ENCODE results near the gene SIDT1. TPM values are rescaled to one million over a fixed set of nuclear protein-coding genes. Genes with fewer than 3 reads are reported as not detected.
A peak's percentile ranks its signal among the peaks of the same experiment; 100 is the strongest.

Gene SIDT1
- total RNA-seq, 1 donor from 2014 or later, result 16.8 TPM

DNA sequence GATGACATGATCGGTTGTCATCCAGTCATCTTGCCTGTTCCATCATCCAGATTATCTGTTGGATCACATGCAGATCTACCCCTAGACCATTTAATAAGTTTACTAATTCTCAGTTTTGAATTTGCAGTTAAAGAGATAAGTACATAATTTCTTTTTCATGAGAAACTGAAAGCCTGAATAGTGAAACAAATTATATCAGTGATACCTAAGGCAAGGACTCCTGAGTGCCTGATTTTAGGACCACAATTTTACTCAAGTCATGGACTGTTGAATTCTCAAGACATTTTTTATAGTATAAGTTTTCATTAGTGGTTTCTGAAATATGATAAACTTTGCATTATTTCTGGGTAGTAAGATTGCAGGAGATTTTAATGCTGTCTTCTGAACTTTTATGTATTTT lies 13.2 kb downstream of the SIDT1 start:
- no peak for DNase-seq (ENCODE audit: low spot score)

DNA sequence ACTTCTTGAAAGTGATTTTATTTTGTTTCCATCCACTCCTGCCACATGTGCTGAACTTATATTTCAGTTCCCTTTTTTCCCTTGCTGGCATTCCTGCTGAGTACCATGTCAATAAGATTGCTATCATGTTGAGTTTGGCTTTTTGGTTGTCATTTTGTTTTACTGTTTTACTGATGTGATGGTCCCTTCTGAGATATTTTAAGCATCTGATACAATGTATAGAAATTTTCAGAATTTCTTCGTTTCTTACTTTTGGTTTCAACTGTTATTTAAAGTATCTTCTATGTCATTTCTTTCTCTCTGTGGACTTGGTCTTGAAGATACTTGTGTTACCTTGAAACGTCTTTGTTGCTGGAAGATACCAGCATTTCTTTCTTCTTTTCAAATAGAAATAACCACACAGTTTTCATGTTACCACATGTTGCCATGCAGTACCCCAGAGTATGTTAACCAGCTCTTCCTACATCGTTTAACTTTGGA lies 14.1 kb downstream of the SIDT1 start:
- DNase-seq (ENCODE audit: low spot score), result no peak

DNA sequence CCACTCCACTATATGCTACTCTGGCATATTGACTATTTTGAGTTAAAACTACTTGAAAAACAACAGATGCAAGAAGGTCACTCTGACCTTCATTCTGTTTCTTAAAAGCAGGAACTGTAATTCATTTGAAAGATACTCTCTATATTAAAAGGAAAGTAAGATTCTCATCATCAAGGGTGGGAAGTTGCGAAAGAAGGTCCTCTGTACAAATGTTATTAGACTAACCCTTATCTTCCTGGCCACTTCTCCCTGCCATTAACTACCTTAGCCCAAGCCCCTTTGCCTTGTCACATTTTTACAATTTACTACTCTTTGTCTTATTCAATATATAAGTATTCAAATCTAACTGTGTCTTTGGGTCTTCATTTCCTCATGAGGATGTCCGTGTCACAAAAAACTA lies 16.1 kb downstream of the SIDT1 start:
- no peak for DNase-seq (ENCODE audit: low spot score)

DNA sequence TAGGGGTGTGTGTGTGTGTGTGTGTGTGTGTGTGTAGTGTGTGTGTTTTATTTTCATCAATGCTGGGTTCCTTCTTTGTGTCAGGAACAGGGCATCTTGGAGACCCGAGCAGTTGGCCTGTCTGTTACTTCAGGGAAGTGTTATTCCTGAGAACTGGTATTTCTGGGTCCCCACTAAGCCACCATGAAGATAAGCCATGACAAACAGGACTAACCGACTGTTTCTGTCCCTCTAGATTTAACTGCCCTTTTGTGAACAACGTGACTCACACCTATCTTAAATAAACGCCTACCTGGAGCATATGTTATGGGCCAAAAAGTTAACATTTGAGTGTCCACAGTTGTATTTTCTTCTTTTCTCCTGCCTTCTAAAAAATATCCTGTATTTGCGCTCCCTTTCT lies 19.5 kb downstream of the SIDT1 start:
- no peak for DNase-seq (ENCODE audit: low spot score)

DNA sequence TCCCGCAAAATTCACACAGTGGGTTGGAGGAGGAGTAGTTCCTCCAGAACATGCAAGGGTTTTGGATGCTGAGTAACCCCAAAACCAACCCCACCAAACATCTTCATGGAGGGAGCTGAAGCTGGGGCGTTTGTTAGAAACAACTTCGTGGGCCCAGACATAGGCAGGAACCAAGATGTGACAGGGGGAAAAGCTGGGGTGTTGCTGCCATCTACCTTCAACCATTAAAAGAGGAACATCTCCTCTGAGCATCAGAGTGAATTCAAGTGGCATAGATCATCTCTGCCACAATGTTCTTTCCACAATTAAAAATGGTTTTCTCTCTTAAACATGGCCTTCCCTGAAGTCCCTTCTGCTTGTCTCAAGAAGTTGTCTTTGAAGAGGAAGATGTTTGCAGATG lies 20.5 kb downstream of the SIDT1 start:
- DNase-seq (ENCODE audit: low spot score), result no peak

DNA sequence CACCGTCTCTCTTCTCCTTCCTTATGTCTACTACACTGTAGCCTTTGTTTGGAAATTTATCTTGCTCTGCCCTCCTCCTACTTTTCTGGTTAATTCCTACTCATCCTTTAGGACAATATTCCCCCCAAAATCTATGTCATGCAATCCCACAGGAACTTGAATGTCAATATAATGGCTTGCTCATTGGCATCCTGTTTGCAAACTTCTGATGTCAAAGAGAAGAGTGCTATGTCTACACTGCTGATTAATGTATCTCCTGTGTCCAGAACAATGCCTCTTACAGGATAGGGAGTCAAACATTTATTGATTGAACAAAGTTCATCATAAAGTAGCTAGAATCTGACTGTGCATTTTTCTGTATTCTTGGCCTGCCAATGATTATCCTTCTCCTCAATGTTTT lies 22.8 kb downstream of the SIDT1 start:
- no peak for DNase-seq (ENCODE audit: low spot score)

DNA sequence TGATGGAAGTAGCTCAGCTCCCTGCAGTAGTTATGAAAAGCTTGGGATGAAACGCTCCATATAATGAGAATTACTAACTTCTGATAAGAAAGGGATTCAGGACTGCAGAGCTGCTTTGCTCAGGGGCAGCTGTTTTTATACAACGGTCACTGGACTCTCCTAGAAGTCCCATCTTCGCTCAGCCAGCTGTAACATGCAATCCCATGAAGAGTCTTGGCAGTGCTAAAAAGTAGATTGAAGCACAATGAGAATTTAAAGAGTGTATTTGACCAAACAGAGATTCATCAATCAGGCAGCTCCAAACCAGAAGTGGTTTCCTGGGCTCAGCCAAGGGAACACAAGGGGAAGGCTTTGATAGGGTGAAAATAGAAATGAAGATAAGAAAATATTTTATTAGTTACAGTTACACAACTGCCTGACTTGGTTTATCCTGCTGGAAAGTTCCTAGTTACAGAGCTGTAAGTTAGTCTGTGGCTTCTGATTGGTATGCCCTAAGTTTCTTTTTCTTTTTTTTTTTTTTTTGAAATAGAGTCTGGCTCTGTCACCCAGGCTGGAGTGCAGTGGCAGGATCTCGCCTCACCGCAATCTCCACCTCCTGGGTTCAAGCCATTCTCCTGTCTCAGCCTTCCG lies 24.1 kb downstream of the SIDT1 start:
- no peak for DNase-seq (ENCODE audit: low spot score)

DNA sequence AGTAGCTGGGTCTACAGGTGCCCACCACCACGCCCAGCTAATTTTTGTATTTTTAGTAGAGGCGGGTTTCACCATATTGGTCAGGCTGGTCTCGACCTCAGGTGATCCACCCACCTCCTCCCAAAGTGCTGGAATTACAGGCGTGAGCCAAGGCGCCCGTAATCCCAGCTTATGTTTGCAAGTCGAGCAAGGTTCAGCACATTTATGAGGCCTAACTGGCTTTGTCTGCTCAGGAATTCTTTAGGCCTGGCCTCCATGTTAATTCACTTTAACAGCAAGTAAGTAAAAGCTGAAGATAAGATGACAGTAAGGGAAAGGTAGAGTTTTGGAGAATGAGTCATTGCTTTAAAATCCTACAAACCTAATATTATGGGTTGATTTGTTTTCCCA lies 24.6 kb downstream of the SIDT1 start:
- DNase-seq (ENCODE audit: low spot score), result no peak

DNA sequence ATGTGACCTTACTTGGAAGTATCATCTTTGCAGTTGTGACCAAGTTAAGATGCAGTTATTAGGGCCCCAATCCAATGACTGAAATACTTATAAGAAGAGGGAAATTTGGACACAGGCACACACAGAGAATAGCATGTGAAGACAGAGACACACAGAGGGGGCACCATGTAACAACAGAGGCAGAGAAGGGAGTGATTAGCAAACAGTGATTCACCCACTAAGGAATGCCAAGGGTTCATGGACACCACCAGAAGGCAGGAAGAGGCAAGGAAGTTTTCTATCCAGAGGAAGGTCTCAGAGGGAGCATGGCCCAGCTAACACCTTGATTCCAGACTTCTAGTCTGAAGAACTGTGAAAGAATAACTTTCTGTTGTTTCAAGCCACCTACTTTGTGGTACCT lies 25.0 kb downstream of the SIDT1 start:
- peak; percentile 29 for DNase-seq (ENCODE audit: low spot score)

DNA sequence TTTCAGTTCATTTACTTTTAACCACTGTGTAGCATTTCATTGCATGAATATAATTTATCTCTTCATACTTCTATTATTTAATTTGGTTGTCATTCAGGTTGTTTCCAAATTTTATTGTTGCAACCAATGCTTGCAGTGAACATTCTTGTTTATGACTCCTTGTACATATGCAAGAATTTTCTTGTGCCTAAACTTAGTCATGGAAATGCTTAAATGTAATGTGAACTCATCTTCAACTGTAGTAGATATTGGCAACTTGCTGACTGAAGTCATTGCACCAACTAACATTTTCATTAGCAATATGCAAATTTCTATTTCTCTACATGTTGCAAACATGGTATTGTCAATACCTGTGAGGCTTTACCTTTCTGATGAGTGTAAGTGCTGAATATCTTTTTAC lies 26.7 kb downstream of the SIDT1 start:
- no peak for DNase-seq (ENCODE audit: low spot score)

DNA sequence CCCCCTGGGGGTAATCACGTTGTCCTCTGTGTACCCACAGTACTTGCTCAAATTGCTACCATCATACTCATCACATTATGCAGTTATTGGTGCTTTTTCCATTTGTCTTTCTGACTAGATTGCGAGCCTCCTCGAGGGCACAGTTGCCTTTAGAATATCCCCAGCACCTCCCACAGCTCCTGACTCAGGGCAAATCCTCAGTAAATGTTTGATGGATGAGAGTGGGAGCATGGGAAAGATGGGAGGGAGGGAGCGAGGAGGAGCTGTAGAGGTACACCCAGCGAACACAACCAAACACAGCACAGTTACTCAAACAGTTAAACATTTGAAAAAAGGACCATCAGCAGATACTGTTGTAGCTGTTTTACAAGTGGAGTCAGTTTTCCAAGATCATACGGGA lies 27.9 kb downstream of the SIDT1 start:
- no peak for DNase-seq (ENCODE audit: low spot score)

DNA sequence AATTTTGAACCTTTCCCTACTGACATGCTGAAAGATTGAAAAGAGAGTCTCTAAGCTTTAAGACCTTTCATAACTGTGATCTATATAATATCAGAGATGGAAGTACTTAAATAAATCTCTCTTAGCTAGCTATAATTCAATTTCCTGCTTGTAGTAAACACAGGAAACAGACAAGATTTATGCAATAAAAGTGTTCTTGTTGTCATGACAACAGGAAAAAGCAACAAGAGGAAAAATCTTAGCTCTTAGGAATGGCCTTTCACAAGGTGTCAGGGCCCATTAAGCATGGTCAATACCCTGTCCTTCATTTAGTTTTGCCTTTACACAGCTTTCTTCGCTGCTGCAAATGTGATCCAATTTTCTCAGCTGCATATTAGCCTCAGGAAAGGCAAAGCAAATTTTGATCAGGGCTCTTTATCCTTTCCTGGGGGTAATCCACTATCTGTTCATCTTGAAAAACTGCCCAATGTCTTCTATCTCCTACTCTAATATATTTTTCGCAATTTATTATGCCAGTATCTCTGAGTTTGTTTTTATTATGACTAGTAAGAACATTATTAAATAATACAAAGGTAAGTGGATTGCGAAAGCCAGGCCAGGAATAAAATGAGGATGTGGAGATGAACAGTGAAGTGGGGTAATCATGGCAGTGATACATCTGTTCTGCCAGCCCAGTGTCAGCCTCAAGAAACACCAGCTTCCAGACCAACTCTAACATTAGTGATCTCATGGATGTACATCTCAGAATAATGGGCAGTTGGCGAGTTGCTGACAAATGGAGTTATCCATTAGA lies 28.7 kb downstream of the SIDT1 start:
- DNase-seq (ENCODE audit: low spot score), result no peak

DNA sequence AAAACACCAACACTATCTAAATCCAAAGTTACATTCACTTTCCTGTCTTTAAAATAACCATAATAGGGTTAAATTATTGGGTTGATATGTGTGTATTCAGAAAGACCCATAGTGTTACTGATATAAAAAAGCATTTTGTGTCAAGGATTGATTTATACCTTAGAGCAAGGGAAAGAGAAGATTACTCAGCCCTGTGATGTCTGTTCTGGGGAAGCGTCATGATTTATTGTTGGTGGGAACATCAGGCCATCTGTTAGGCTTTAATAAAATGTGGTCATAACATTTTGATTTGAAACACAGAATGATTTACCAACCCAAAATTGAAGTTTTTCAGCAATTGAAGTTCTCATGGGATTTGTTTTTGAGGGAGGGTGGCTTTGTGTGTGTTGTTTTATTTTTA lies 33.2 kb downstream of the SIDT1 start:
- DNase-seq (ENCODE audit: low spot score), result no peak

DNA sequence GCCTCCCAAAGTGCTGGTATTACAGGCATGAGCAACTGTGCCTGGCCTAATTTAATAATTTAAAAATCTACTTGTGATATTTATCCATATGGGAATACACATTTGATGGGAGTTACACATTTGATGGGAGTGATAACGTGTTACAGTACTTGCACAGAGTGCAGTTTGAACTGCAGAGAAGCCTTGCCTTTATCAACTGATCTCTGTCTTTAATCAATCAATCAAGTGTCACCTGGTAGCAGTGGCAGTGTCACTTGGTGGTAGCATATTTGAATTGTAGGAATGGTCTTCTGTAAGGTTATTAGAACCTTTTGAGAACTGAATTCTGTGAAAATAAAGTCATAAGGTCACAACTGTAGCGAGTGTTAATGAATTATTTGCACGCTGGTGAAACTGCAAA lies 37.8 kb downstream of the SIDT1 start:
- no peak for DNase-seq (ENCODE audit: low spot score)

DNA sequence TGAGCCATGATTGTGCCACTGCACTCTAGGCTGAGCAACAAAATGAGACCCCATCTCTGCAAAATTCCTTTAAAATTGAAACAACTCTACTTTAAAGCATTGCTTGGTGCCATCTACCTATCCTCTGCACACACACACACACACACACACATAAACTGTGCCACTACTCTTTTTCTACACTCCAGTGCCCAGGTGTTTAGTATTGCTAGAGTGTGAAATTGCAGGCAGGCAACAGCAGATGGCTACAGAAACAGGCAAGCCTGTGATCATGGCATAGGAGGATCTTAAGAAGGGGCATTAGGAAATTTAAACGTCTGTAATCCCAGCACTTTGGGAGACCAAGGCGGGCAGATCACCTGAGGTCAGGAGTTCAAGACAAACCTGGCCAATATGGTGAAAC lies 39.0 kb downstream of the SIDT1 start:
- DNase-seq (ENCODE audit: low spot score), result no peak

DNA sequence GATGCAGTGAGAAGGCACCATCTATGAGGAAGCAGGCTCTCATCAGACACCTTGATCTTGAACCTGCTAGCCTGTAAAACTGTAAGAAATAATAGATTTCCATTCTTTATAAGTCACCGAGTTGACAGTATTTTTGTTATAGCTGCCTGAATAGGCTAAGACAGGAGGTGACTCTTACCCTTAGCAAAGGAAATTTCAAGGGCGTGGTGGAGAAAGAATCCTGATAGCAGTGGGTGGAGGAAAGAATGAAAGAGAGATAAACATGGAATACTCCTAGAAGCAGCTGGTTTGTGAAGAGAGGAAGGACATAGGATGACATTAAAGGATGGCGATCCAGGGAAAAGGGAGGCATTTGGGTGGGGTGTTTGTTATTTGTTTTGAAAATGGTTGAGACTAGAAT lies 41.4 kb downstream of the SIDT1 start:
- DNase-seq (ENCODE audit: low spot score), result no peak

DNA sequence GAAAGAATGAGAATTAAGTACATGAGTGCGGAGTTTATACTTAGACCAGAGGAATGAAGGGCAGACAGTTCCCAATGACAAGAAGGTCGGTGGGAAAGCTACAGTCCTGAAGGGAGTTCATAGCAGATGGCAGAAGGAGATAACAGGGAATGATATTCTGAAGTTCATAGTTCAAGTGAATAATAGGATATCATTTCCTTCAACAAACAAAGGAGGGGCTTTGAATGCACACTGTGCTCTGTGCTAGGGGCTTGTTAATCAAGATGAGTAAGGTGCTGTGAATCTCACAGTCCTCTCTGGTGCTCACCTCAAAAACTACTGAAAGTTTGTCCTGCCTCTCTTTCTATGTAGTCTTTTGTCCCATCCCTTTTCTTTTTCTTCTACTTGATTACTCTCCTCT lies 41.9 kb downstream of the SIDT1 start:
- no peak for DNase-seq (ENCODE audit: low spot score)

DNA sequence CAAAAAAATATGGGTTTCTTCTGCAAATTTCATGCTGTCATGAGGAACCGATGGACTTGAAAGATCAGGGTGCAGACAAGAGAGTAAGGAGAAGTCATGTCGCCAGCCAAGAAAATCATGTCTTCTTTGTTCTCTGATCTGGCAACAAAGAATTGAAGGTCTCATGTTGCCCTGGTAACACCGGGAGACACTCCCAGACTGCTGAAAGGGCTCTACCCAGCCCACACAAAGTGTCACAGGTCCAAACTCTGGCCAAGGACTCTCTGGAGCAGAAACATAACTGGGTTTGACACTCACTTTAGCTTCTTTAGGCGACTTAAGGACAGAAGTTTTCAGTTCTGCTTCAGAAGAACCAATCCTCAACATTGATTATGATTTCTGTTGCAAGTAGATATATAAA lies 42.9 kb downstream of the SIDT1 start:
- DNase-seq (ENCODE audit: low spot score), result peak; percentile 20

DNA sequence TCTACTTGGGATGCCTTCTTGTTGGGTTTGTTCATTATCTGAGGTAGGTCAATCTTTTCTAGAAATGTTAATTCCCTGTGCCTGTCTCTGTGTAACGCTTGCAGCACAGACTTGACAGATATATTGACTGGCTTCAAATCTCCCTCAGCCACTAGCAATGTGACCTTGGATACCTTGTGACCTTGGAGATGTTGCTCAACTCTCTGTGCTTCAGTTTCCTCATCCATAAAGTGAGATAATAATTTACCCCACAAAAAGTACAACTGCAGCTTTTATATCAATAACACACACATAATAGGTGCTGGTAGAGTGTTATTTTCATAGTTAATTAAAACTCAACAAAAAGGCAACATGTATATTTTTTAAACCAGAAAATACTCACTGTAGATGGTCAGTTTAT lies 52.9 kb downstream of the SIDT1 start:
- DNase-seq (ENCODE audit: low spot score), result no peak

DNA sequence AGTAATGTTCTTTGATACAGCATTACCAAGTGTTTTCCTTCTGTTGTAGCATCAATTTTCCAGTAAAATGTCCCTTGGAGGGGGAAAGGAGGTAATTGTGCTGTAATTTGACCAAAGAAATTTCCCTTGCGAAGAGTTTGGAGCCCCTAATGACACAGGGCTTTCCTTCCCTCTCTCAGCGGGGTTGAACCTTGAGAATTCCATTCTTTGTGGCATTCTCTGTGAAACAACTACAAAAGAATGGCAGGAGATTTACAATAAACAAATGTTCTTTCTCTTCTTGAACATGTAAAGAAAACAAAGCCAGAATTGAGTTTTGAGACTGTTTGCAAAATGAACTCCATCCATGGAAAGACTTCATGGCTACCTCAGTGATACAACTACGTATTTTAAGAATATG lies 53.4 kb downstream of the SIDT1 start:
- DNase-seq (ENCODE audit: low spot score), result no peak

DNA sequence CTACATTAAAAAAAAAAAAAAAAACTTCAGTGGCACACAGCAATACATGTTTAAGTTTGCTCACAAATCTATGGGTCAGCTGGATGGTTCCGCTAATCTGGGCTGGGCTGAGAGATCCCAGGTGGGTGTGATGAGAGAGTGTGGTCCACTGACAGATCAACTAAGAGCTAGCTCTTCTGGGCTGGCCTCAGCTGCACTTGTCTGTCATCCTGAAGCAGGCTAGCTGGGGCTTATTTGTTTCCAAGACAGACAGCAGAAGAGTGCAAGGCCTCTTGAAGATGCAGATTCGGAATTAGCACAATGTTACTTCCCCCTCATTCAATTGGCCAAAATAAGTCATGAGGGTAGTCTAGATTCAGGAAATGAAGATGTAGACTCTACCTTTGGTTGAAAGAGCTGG lies 56.5 kb downstream of the SIDT1 start:
- no peak for DNase-seq (ENCODE audit: low spot score)

DNA sequence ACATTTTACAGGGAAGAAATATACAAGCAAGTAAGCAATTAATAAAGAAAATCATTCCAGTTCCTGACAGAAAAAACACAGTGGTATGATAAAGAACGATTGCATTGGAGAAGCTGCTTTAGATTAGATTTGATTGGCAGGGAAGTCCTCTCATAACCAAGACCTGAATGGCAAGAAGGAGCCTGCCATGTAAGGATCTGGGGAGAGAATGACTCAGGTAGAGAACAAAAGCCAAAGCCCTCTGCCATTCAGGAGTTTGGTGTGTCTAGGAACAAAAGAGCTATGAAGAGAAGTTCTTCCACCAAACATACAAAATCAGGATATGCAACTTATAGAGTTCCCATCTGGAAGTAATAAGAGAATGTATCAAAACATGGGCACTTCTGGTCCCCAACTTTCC lies 57.6 kb downstream of the SIDT1 start:
- DNase-seq (ENCODE audit: low spot score), result no peak

DNA sequence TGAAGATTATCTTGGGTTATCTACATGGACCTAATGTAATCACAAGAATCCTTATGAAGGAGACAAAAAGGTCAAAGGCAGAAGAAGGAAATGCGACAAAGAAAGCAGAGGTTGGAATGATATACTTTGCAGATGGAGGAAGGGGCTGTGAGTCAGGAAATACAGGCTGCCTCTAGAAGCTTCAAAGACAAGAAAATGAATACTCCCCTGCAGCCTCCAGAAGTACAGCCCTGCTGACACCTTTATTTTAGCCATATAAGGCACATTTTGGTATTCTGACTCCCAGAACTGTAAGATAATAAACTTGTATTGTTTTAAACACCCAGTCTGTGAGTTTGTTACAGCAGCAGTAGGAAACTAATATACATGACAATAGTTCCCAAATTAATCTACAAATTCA lies 58.6 kb downstream of the SIDT1 start:
- DNase-seq (ENCODE audit: low spot score), result no peak

DNA sequence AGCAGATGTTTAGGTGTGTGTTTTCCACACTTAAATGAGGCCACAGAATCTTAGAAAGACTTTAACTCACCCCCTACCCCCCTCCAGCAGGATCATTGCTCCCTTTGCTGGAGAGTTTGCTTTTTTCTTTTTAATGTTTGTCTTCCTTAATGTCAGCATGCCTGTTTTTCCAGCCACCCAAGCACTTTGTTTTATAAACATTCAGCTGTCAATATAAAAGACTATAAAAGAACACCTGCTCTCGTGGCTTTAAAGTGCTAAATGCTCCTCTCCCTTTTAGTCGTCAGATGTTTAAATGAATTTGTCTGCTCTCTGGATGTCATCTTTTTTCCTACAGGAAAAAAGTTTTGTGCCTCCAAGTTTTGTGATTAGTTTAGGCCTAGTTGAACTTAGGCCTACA lies 61.7 kb downstream of the SIDT1 start:
- DNase-seq (ENCODE audit: low spot score), result no peak

Measured in mucosa of gallbladder (tissue), 1 donor.